SH-SY5Y (cell line): ENCODE measurements around the gene MORN1.

Experiments
- GATA2 ChIP-seq: IDR thresholded peaks from 2 replicates; pipeline ENCODE4 v1.6.1; 2011; ENCODE audit warnings: mild to moderate bottlenecking, low read depth, low read length
- GATA3 ChIP-seq: IDR thresholded peaks from 2 replicates; pipeline ENCODE4 v1.6.1; 2011; ENCODE audit warnings: low read depth, mild to moderate bottlenecking, low read length, moderate library complexity

- TF ChIP-seq GATA3 (no peak), GATA2 (no peak)
Observed at GRCh38 chr1:2348346-2349325, 42.7 kb downstream of the MORN1 start.
